ENCODE results near the gene WWTR1. TPM values are rescaled to one million over a fixed set of nuclear protein-coding genes. Genes with fewer than 3 reads are reported as not detected.

Gene WWTR1
- total RNA-seq, 1 donor: 205 TPM

DNA sequence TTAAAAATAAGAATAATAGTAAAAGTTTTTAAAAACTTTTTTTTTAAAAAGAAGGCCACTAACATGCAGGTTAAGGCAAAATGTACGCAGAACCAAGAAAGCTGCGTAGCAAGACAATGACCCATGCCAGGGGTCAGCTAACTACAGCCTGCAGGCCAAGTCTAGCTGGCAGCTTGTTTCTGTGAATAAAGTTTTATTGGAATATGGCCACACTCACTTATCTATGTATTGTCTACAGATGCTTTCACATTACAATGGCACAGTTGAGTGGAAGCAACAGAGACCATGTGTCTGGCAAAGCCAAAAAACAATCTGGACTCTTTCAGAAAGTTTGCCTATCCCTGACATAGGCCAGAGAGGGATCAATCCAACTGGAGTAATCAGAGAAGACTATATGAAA is 46.7 kb downstream of the WWTR1 start:
- peak; percentile 57 for DNase-seq (ENCODE audit: low read depth)
- H3K4me3 ChIP-seq (ENCODE audit: low read depth, low read length): no peak overlapping the region
- TF ChIP-seq, protein P1, sequence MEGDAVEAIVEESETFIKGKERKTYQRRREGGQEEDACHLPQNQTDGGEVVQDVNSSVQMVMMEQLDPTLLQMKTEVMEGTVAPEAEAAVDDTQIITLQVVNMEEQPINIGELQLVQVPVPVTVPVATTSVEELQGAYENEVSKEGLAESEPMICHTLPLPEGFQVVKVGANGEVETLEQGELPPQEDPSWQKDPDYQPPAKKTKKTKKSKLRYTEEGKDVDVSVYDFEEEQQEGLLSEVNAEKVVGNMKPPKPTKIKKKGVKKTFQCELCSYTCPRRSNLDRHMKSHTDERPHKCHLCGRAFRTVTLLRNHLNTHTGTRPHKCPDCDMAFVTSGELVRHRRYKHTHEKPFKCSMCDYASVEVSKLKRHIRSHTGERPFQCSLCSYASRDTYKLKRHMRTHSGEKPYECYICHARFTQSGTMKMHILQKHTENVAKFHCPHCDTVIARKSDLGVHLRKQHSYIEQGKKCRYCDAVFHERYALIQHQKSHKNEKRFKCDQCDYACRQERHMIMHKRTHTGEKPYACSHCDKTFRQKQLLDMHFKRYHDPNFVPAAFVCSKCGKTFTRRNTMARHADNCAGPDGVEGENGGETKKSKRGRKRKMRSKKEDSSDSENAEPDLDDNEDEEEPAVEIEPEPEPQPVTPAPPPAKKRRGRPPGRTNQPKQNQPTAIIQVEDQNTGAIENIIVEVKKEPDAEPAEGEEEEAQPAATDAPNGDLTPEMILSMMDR (IDR thresholded peaks at IDR 0.05; ENCODE audit: insufficient read depth, low read length): no peak

DNA sequence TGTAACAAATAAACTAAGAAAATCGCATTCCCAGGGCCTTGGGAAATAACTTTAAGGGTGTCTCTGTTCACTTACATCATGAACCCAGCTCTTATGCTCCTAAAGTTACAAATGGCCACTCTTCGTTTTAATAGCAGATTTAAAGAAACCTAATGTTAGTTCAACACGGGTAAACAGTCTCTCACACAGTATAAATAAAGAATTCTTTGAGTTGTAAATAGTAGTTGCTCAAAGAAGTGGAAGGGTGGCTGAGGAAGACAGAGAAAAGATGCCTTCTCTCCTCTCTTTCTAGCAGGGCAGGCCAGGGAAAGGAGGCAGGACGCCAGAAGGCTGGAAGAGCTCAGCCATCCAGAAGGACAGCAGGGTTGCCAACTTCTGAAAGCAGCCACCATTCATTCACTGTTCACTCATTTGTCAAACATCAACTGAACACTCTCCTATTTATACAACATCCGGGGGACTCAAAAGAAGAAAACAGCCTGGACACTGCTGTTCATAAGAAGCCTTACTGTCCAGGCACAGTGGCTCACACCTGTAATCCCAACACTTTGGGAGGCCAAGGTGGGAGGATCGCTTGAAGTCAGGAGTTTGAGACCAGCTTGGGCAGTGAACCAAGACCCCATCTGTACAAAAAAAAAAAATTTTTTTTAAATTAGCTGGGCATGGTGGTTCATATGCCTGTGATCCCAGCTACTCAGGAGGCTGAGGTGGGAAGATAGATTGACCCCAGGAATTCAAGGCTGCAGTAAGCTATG is 47.3 kb downstream of the WWTR1 start:
- no peak overlapping the region for H3K4me3 ChIP-seq (ENCODE audit: low read depth, low read length)
- DNase-seq (ENCODE audit: low read depth): no peak
- TF ChIP-seq, protein P1 (IDR thresholded peaks at IDR 0.05; ENCODE audit: insufficient read depth, low read length): no peak

DNA sequence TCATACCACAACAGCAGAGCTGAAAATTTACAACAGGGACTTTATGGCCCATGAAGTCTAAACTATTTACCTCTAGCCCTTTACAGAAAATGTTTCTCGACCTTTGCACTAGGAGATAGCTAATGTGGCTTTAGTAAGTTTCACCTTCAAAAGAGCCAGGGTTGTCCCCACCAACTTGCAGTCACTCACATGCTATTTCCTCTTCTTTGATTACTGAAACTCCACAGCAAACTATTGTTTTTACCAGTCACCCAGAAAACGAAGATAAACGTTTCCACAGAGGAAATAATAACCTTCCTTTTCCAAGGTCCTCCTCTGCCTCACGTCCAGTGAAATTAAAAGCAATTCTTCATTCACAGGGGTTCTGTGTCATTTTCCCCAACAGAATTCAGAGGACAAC is 48.2 kb downstream of the WWTR1 start:
- TF ChIP-seq, protein P1 (IDR thresholded peaks at IDR 0.05; ENCODE audit: insufficient read depth, low read length): no peak
- no peak for DNase-seq (ENCODE audit: low read depth)
- H3K4me3 ChIP-seq (ENCODE audit: low read depth, low read length): no peak overlapping the region

DNA sequence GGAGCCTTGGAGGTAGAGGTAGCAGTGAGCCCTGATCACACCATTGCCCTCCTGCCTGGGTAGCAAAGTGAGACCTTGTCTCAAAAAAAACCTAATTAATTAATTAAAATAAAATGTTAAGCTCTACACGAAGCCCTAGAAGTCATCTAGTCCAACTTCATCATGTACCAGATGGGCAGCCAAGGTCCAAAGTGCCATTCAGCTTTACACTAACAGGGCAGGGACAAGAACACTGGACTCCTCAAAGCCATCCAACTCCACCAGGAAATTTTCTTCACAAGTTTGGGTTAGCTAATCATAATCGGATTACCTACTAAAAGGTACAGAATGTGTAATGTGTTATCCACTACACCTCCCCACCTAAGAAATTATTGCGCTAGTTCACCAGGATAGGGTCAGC is 48.8 kb downstream of the WWTR1 start:
- TF ChIP-seq, protein P1 (IDR thresholded peaks at IDR 0.05; ENCODE audit: insufficient read depth, low read length): no peak
- no peak overlapping the region for H3K4me3 ChIP-seq (ENCODE audit: low read depth, low read length)
- no peak for DNase-seq (ENCODE audit: low read depth)

DNA sequence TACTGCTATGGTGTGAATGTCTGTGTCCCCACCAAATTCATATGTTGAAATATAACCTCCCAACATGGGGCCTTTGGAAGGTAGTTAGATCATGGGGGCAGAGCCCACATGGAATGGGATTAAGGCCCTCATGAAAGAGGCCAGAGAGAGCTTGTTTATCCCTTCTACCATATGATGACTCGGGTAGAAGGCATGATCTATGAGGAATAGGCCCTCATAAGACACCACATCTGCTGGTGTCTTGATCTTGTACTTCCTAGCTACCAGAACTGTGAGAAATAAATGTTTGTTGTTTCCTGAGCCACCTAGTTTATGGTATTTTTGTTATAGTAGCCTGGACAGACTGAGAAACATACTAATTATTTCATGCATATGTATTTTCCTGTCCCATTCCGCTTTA is 51.9 kb downstream of the WWTR1 start:
- H3K4me3 ChIP-seq (ENCODE audit: low read depth, low read length): no peak overlapping the region
- TF ChIP-seq, protein P1 (IDR thresholded peaks at IDR 0.05; ENCODE audit: insufficient read depth, low read length): no peak
- peak; percentile 63 for DNase-seq (ENCODE audit: low read depth)

DNA sequence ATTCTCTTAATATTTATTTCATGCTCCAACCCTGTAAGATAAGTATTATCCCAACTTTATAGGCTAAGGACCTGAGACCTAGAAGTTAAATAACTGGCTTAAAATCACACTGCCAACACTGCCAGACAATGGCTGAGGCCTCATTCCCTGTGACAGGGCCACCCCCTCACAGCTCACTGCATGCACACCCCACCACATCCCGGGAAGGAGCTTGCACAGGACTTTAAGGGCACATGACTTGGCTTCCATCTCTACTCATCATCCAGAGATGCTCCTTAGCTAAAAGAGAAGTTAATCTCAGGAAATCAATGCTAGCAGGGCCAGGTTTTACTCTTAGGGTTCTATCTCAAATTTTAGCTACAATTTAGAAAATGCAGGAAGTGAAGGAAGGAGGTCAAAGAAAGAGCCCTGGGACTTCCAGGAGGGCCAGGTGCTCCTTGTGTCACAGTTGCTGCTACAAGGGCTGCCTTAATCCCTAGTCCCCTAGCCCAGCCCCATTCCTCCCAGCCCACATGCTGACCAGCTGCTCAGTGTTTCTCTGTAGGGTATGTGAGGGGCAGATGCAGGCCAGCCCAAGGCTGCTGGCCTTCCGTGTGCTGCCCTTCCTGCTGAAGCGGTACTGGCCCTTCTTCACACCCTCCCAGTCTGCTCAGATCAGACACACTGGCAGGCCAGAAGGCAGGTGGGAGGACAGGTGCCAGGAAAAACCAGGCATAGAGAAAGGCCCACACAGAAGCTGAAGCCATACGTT is 53.5 kb downstream of the WWTR1 start:
- TF ChIP-seq, protein P1 (IDR thresholded peaks at IDR 0.05; ENCODE audit: insufficient read depth, low read length): no peak

More for the DNA sequence above, 53.5 kb downstream of the WWTR1 start:
- no peak for DNase-seq (ENCODE audit: low read depth)
- no peak overlapping the region for H3K4me3 ChIP-seq (ENCODE audit: low read depth, low read length)
